ENCODE measurements around the gene MAPK8IP3. TPM values are rescaled to one million over a fixed set of nuclear protein-coding genes. Genes with fewer than 3 reads are reported as not detected.

MAPK8IP3 gene
- total RNA-seq, 1 donor from 2014 or later = 28.5 TPM

DNA sequence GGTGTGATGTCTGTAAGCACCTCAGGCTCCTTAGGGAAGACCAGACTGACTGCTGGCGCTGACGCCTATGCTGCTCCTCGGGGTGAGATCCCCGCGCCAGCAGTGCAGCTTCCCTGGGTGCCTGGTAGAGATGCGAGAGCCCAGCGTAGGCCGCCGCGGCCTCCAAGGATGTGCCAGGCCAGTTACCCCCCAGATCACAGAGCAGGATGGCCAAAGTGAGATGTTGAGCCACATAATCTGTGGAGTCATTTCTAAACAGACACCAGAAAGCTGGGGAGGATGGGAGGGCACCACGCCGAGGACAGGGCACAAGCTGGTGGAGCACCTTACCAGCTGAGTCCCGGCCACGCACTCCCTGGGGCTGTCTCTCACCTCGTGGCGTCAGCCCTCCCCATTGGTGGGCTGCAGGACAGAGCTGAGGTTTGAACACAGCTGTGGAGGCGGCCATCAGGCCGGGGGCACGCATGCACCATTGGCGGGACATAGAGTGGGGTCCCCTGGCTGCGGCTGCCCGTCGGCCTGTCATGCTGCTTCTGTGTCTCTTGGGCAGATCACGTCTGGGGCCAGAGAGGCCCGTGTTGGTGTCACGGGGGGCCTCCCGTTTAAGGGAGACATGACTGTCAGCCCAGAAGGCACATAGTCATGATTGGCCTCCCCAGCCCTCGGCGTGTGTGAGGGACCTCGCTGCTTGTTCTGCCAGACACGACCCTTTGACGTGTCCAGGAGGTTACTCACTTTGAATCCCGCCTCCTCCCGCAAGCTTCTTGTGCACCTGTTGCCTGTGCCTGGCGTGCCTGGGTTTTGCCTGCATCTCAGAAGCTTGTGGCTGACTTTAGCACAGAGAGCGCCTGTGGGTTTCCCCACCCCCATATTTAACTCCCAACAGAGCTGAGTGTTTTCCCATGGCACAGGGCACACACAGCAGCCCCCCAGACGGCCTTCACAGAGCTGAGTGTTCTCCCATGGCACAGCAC, 21.9 kb downstream of the MAPK8IP3 start:
- no peak overlapping the region for H2AFZ ChIP-seq (replicated peaks)
- no peaks in the 10 kb centered on the region for H3K4me1 ChIP-seq
- H3K4me3 ChIP-seq = no peak overlapping the region
- Mint-ChIP-seq H3K27ac (no peak overlapping the region), H3K36me3 (peaks cover 14% of the 10 kb centered on the region), H3K4me1 (peaks cover 4% of the 10 kb centered on the region), H3K27me3 (ENCODE audit: insufficient read depth, low read depth) (no peaks in the 10 kb centered on the region), H3K9me3 (no peaks in the 10 kb centered on the region), H3K4me3 (no peak overlapping the region)
- H3K9me3 ChIP-seq (ENCODE audit: low read depth) = no peaks in the 10 kb centered on the region
- H3K36me3 ChIP-seq = no peaks in the 10 kb centered on the region
- TF ChIP-seq, protein P1, sequence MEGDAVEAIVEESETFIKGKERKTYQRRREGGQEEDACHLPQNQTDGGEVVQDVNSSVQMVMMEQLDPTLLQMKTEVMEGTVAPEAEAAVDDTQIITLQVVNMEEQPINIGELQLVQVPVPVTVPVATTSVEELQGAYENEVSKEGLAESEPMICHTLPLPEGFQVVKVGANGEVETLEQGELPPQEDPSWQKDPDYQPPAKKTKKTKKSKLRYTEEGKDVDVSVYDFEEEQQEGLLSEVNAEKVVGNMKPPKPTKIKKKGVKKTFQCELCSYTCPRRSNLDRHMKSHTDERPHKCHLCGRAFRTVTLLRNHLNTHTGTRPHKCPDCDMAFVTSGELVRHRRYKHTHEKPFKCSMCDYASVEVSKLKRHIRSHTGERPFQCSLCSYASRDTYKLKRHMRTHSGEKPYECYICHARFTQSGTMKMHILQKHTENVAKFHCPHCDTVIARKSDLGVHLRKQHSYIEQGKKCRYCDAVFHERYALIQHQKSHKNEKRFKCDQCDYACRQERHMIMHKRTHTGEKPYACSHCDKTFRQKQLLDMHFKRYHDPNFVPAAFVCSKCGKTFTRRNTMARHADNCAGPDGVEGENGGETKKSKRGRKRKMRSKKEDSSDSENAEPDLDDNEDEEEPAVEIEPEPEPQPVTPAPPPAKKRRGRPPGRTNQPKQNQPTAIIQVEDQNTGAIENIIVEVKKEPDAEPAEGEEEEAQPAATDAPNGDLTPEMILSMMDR (IDR thresholded peaks at IDR 0.05) = no peak
- TF ChIP-seq EZH2phosphoT487 (IDR thresholded peaks at IDR 0.05) (no peak), EZH2 (IDR thresholded peaks at IDR 0.05) (no peak)
- H4K20me1 ChIP-seq (ENCODE audit: low read depth) = peaks cover 7% of the 10 kb centered on the region
- peaks cover 3% of the 10 kb centered on the region for H3F3A ChIP-seq (ENCODE audit: low read depth)
- no peak overlapping the region for H3K27ac ChIP-seq
- no peak overlapping the region for H3K9ac ChIP-seq
- H3K79me2 ChIP-seq (ENCODE audit: low read depth) = peaks cover 8% of the 10 kb centered on the region
- DNase-seq (ENCODE audit: low spot score) = no peak
- no peak overlapping the region for H3K4me2 ChIP-seq
- no peaks in the 10 kb centered on the region for H3K27me3 ChIP-seq

DNA sequence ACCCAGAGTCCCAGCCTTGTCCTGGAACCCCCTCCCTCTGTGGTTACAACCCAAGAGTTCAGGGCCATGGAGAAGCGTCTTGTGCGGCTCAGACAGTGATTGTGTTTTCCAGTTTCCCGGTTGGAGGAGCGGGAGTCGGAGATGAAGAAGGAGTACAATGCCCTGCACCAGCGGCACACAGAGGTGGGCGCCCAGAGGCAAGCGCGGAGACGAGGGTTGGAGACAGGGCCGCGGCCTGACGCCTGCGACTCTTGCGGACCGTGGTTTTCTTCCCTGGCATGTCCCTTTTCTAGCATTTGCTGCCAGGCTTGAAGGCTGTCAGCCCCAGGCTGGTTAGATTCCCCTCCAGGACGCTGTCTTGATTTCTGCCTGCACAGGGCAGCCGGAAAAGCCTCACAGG, 23.0 kb downstream of the MAPK8IP3 start:
- Histone ChIP-seq H4K20me1 (ENCODE audit: low read depth) (peaks cover 2% of the 10 kb centered on the region), H2AFZ (replicated peaks) (no peak overlapping the region), H3K4me1 (no peaks in the 10 kb centered on the region), H3K79me2 (ENCODE audit: low read depth) (peaks cover 4% of the 10 kb centered on the region), H3F3A (ENCODE audit: low read depth) (peaks cover under 1% of the 10 kb centered on the region), H3K4me3 (no peak overlapping the region), H3K36me3 (no peaks in the 10 kb centered on the region), H3K27ac (no peak overlapping the region), H3K27me3 (no peaks in the 10 kb centered on the region), H3K9me3 (ENCODE audit: low read depth) (no peaks in the 10 kb centered on the region), H3K9ac (no peak overlapping the region), H3K4me2 (no peak overlapping the region)
- H3K9me3 Mint-ChIP-seq = no peaks in the 10 kb centered on the region
- TF ChIP-seq EZH2 (IDR thresholded peaks at IDR 0.05) (no peak), EZH2phosphoT487 (IDR thresholded peaks at IDR 0.05) (no peak)
- TF ChIP-seq, protein P1 (IDR thresholded peaks at IDR 0.05) = no peak
- no peak overlapping the region for H3K4me3 Mint-ChIP-seq
- no peaks in the 10 kb centered on the region for H3K27me3 Mint-ChIP-seq (ENCODE audit: insufficient read depth, low read depth)
- no peak for DNase-seq (ENCODE audit: low spot score)
- H3K27ac Mint-ChIP-seq = no peak overlapping the region
- H3K4me1 Mint-ChIP-seq = no peaks in the 10 kb centered on the region
- H3K36me3 Mint-ChIP-seq = peaks cover 14% of the 10 kb centered on the region

DNA sequence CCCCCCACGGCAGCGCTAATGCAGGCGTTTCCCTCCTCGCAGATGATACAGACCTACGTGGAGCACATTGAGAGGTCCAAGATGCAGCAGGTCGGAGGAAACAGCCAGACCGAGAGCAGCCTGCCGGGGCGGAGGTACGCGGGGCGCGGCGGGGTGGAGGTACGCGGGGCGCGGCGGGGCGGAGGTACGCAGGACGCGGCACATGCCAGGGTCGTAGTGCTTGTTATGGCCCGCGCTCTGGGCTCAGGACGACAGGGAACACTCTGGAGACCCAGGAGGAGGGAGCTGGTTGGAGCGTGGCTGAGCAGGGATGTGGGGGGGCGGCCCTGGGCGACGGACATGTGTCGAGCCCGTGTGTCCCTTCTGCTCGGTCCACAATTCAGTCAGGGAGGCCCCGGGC, 23.4 kb downstream of the MAPK8IP3 start:
- no peak overlapping the region for H3K4me2 ChIP-seq
- H3F3A ChIP-seq (ENCODE audit: low read depth) = peaks cover under 1% of the 10 kb centered on the region
- no peaks in the 10 kb centered on the region for H3K36me3 ChIP-seq
- H3K9me3 Mint-ChIP-seq = peaks cover under 1% of the 10 kb centered on the region
- H3K27ac ChIP-seq = no peak overlapping the region
- no peak overlapping the region for H3K9ac ChIP-seq
- no peak overlapping the region for H2AFZ ChIP-seq (replicated peaks)
- peaks cover 2% of the 10 kb centered on the region for H4K20me1 ChIP-seq (ENCODE audit: low read depth)
- no peak overlapping the region for H3K4me3 ChIP-seq
- no peaks in the 10 kb centered on the region for H3K9me3 ChIP-seq (ENCODE audit: low read depth)
- no peaks in the 10 kb centered on the region for H3K27me3 ChIP-seq
- no peak overlapping the region for H3K27ac Mint-ChIP-seq
- no peaks in the 10 kb centered on the region for H3K4me1 Mint-ChIP-seq
- no peaks in the 10 kb centered on the region for H3K27me3 Mint-ChIP-seq (ENCODE audit: insufficient read depth, low read depth)
- DNase-seq (ENCODE audit: low spot score) = no peak
- no peak overlapping the region for H3K4me3 Mint-ChIP-seq
- peaks cover under 1% of the 10 kb centered on the region for H3K79me2 ChIP-seq (ENCODE audit: low read depth)
- H3K36me3 Mint-ChIP-seq = peaks cover 14% of the 10 kb centered on the region
- no peaks in the 10 kb centered on the region for H3K4me1 ChIP-seq
- no peak for TF ChIP-seq EZH2 (IDR thresholded peaks at IDR 0.05)
- TF ChIP-seq, protein P1 (IDR thresholded peaks at IDR 0.05) = no peak
- no peak for TF ChIP-seq EZH2phosphoT487 (IDR thresholded peaks at IDR 0.05)

Data from neural progenitor cell (in vitro differentiated cells).